Gastroesophageal sphincter (tissue), 4 donors: ENCODE measurements around the gene PSMC3. TPM values are rescaled to one million over a fixed set of nuclear protein-coding genes. Genes with fewer than 3 reads are reported as not detected.

Experiments
- ATAC-seq: fragments of 150-250 bp; one replicate; pipeline ENCODE4 v1.9.1; 2016; ENCODE audit warnings: mild to moderate bottlenecking, moderate library complexity
- H3K27ac ChIP-seq, 4 donors: fragments of 200-600 bp; sonication (generic) in 3 of 4; 1 replicate in 3 of 4; 2 replicates in 1 of 4; pipeline ENCODE4 v1.5.1; 2016 to 2019
- H3K27me3 ChIP-seq: fragments of 200-600 bp; sonication (generic); one replicate; pipeline ENCODE4 v1.5.1; 2019
- H3K36me3 ChIP-seq, 2 donors: fragments of 200-600 bp; sonication (generic); one replicate each; pipeline ENCODE4 v1.5.1; 2019; ENCODE audit warnings: control low read depth in 1 of 2
- H3K4me1 ChIP-seq, 3 donors: fragments of 200-600 bp; sonication (generic); 1 replicate in 2 of 3; 2 replicates in 1 of 3; pipeline ENCODE4 v1.5.1; 2016 to 2019; ENCODE audit warnings: control low read depth in 2 of 3
- H3K4me3 ChIP-seq, 2 donors: fragments of 200-600 bp; sonication (generic); one replicate each; pipeline ENCODE4 v1.5.1; 2019; ENCODE audit warnings: mild to moderate bottlenecking in 1 of 2, moderate library complexity in 1 of 2
- H3K9me3 ChIP-seq, 3 donors: fragments of 200-600 bp; sonication (generic); one replicate each; pipeline ENCODE4 v1.5.1; 2017 to 2019; ENCODE audit warnings: control low read depth in 2 of 3
- CTCF ChIP-seq, 4 experiments: fragments of 200-600 bp in 2 of 4; fragments of 450-650 bp in 2 of 4; sonication (generic) in 1 of 4; IDR thresholded peaks; one replicate each; pipeline ENCODE4 v1.5.1; 2017 to 2019; ENCODE audit warnings: antibody characterized with exemption in 4 of 4, mild to moderate bottlenecking in 2 of 4, moderate library complexity in 2 of 4
- EP300 ChIP-seq: sonication (generic); formaldehyde crosslinking; IDR thresholded peaks from one replicate; pipeline ENCODE4 v1.6.1; 2017; ENCODE audit warnings: antibody characterized with exemption, mild to moderate bottlenecking
- POLR2A ChIP-seq, 2 donors: fragments of 450-650 bp; IDR thresholded peaks; one replicate each; pipeline ENCODE4 v1.6.1; 2017; ENCODE audit warnings: antibody characterized with exemption in 2 of 2, mild to moderate bottlenecking in 2 of 2, moderate library complexity in 1 of 2
- POLR2AphosphoS5 ChIP-seq: sonication (generic); formaldehyde crosslinking; IDR thresholded peaks from one replicate; pipeline ENCODE4 v1.6.1; 2017; ENCODE audit warnings: antibody characterized with exemption
- WGBS, 2 donors: methylation state at CpG; one replicate each; pipeline ENCODE4 v1.1.5; 2018; ENCODE audit warnings: low coverage in 1 of 2; 5-methylcytosine and 5-hydroxymethylcytosine counted together
- total RNA-seq, 4 donors: library from RNA; depleted of rRNA; stranded (reverse); fragments of >200 nt; gene quantifications; one replicate each; pipeline ENCODE4 v1.1.0, GENCODE V29; 2016

The PSMC3 gene
- total RNA-seq, 4 donors from 2014 or later = 169 to 194 (median 179) TPM

- peak overlapping the region in 1 of 2 donors; percentile 42 for H3K4me3 ChIP-seq
- no peaks in the 10 kb centered on the region for H3K36me3 ChIP-seq
- peak overlapping the region in 3 of 4 donors; percentile 51 to 74 (median 53) for H3K27ac ChIP-seq
- peaks cover 0 to 8% (median 0%) of the 10 kb centered on the region in 3 donors for H3K4me1 ChIP-seq
- H3K9me3 ChIP-seq = no peaks in the 10 kb centered on the region
- H3K27me3 ChIP-seq = no peaks in the 10 kb centered on the region
- no peak for ATAC-seq
- 81 to 86% methylated on average over 1 to 5 of the region's 5 CpGs for WGBS, 2 donors
- TF ChIP-seq POLR2AphosphoS5 = no peak
- no peak for TF ChIP-seq EP300
- TF ChIP-seq POLR2A (IDR thresholded peaks at IDR 0.05) = no peak
- TF ChIP-seq CTCF (IDR thresholded peaks at IDR 0.05) = no peak
Observed at GRCh38 chr11:47377571-47378009, 48.6 kb downstream of the PSMC3 start.

DNA sequence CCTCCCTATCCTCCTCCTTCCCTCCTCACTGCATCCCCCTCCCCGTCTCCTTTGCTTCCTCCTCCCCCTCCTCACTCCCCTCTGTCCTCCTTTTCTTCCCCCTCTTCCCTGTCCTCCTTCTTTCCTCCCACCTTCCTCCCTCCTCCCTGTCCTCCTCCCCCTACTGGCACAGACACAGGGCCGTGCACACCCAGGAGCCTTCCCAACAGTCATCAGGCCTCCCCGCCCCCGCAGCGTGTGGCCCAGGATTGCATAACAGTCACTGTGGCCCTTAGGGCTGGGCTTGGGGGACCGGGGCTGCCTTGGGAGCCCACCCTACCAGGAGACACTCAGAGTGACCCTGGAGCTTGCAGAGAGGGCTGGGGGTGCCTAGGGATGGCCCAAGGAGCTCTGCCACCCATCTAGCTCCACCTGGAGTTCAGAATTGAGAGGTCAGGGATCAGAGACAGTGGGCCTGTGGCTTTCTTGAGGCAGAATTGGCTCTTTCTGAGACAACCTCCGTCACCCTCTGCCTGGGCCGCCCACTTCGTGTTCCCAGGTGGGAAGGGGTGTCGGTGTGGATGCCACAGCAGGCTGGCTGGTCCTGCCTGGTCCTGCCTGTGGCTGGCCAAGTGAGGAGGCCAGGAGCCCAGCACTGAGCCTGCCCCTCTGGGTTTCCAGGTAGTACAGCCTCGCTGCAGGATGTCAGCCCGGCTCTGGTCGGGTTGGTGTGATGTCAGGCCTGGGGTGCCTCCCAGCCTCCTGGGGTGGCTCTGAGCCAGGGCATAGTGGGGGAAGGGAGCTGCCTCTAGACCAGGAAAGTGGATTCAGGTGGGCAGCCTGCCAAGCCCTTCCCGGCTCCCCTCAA, 49.5 kb downstream of the PSMC3 start:
- no peak for ATAC-seq
- Histone ChIP-seq H3K9me3 (no peaks in the 10 kb centered on the region), H3K4me3 (peak overlapping the region in 1 of 2 donors; percentile 42), H3K4me1 (peaks cover 0 to 8% (median 0%) of the 10 kb centered on the region in 3 donors), H3K36me3 (no peaks in the 10 kb centered on the region), H3K27me3 (no peaks in the 10 kb centered on the region), H3K27ac (peak overlapping the region in 3 of 4 donors; percentile 53 to 74 (median 66))
- WGBS, 2 donors = 50% methylated on average over 4 of the region's 14 CpGs; no CpG with 5 or more reads in 1 of the 2 donors
- TF ChIP-seq POLR2AphosphoS5 = no peak
- TF ChIP-seq CTCF (IDR thresholded peaks at IDR 0.05) = no peak
- TF ChIP-seq EP300 = no peak
- no peak for TF ChIP-seq POLR2A (IDR thresholded peaks at IDR 0.05)

- Histone ChIP-seq H3K27ac (peak overlapping the region in 1 of 4 donors; percentile 74), H3K36me3 (no peaks in the 10 kb centered on the region), H3K9me3 (no peaks in the 10 kb centered on the region), H3K4me3 (peak overlapping the region in 1 of 2 donors; percentile 42), H3K4me1 (peaks cover 0 to 8% (median 0%) of the 10 kb centered on the region in 3 donors), H3K27me3 (no peaks in the 10 kb centered on the region)
- ATAC-seq = no peak
- TF ChIP-seq POLR2AphosphoS5 = no peak
- TF ChIP-seq EP300 = no peak
- 67 to 70% methylated on average over 2 to 8 of the region's 8 CpGs for WGBS, 2 donors
Observed at GRCh38 chr11:47376107-47376524, 50.1 kb downstream of the PSMC3 start.

DNA sequence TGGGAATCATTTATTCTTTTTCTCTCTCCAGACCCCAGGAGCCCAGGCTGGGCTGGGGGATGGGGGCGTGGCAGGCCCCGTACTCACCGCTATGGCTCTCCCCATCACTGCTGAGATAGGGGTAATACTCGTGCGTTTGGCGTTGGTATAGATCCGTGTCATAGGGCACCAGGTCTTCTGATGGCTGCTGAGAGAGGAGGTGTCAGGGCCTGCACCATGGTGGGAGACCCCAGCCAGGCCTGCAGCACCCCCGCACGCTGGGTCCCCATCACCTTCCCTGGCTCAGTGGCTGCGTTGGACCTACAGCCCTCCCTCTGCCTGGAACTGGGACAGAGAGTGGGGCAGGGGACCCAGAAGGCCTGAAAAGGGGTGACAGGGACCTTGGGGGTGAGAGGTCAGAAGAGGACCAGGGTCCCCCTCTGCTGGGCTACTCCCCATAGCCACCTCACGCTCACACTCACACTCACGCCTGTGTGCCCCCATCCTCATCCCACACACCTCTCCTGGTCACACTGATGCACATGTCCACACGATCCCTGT, 50.6 kb downstream of the PSMC3 start:
- H3K36me3 ChIP-seq = no peaks in the 10 kb centered on the region
- no peaks in the 10 kb centered on the region for H3K9me3 ChIP-seq
- H3K27ac ChIP-seq = no peak overlapping the region
- H3K27me3 ChIP-seq = no peaks in the 10 kb centered on the region
- TF ChIP-seq POLR2A (IDR thresholded peaks at IDR 0.05) = no peak
- TF ChIP-seq POLR2AphosphoS5 = no peak
- no peak for TF ChIP-seq EP300
- TF ChIP-seq CTCF (IDR thresholded peaks at IDR 0.05) = no peak
- peaks cover 0 to 8% (median 0%) of the 10 kb centered on the region in 3 donors for H3K4me1 ChIP-seq
- WGBS, 2 donors = 78 to 86% methylated on average over 6 to 13 of the region's 13 CpGs
- peak overlapping the region in 1 of 2 donors; percentile 42 for H3K4me3 ChIP-seq
- no peak for ATAC-seq

- no peaks in the 10 kb centered on the region for H3K36me3 ChIP-seq
- peak overlapping the region in 1 of 2 donors; percentile 42 for H3K4me3 ChIP-seq
- WGBS, 2 donors = 79 to 87% methylated on average over 2 to 6 of the region's 8 CpGs
Observed at GRCh38 chr11:47375020-47375419, 51.2 kb downstream of the PSMC3 start.

More at GRCh38 chr11:47375020-47375419, 51.2 kb downstream of the PSMC3 start:
- H3K27me3 ChIP-seq = no peaks in the 10 kb centered on the region
- ATAC-seq = no peak
- H3K9me3 ChIP-seq = no peaks in the 10 kb centered on the region
- TF ChIP-seq POLR2A (IDR thresholded peaks at IDR 0.05) = no peak
- no peak for TF ChIP-seq CTCF (IDR thresholded peaks at IDR 0.05)
- TF ChIP-seq POLR2AphosphoS5 = no peak
- H3K4me1 ChIP-seq = peaks cover 0 to 8% (median 0%) of the 10 kb centered on the region in 3 donors
- H3K27ac ChIP-seq = peak overlapping the region in 1 of 4 donors; percentile 33
